ENCODE measurements around the gene PBX1. TPM values are rescaled to one million over a fixed set of nuclear protein-coding genes. Genes with fewer than 3 reads are reported as not detected.

Gene PBX1
- total RNA-seq, 3 donors from 2014 or later (not counting 1 experiment from before 2014, with no cell fraction given): 0.54 to 3.5 (median 1.4) TPM

DNA sequence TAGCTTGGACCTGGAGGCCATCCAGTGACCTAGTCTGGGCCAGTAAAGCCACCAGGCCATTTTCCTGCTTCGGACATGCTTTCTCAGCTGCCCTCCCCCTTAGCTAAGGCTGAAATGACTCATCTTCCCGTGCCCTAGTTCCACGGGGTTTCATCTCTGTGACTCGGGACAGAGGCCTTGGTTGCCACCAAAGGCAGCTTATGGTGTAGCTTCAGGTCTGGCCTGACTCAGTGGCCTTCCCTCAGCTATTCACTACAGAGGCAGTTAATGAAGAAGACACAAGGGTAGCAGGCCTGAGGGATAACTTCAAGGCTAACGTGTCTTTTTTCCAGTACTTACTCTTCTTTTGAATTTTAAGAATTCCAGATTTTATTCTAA lies 82.4 kb downstream of the PBX1 start:
- H3K27ac Mint-ChIP-seq: no peak overlapping the region
- TF ChIP-seq CTCF (IDR thresholded peaks at IDR 0.05): no peak
- H3K4me3 ChIP-seq (ENCODE audit: low read length): no peak overlapping the region
- H3K27me3 Mint-ChIP-seq (ENCODE audit: low read depth in 2 of 2): peaks cover 20 to 56% of the 10 kb centered on the region in 2 donors
- DNase-seq: no peak
- H3K4me3 Mint-ChIP-seq: no peak overlapping the region
- no peak overlapping the region for H3K27ac ChIP-seq (ENCODE audit: low read length)
- 87% methylated on average over 5 of the region's 5 CpGs for WGBS (ENCODE audit: insufficient coverage)
- ATAC-seq: no peak
- intact Hi-C loops (cut with micrococcal nuclease): no loop called here
- no peaks in the 10 kb centered on the region for H3K4me1 ChIP-seq (ENCODE audit: control insufficient read depth, insufficient read depth, low read length)
- peaks cover 2% of the 10 kb centered on the region for H3K27me3 ChIP-seq (ENCODE audit: control insufficient read depth, insufficient read depth, low read length)
- H3K36me3 Mint-ChIP-seq: no peaks in the 10 kb centered on the region
- no peaks in the 10 kb centered on the region for H3K36me3 ChIP-seq (ENCODE audit: control insufficient read depth, insufficient read depth, low read length)
- H3K4me1 Mint-ChIP-seq: no peaks in the 10 kb centered on the region
- no peaks in the 10 kb centered on the region for H3K9me3 ChIP-seq (ENCODE audit: control insufficient read depth, insufficient read depth, low read length)
- no peaks in the 10 kb centered on the region for H3K9me3 Mint-ChIP-seq

DNA sequence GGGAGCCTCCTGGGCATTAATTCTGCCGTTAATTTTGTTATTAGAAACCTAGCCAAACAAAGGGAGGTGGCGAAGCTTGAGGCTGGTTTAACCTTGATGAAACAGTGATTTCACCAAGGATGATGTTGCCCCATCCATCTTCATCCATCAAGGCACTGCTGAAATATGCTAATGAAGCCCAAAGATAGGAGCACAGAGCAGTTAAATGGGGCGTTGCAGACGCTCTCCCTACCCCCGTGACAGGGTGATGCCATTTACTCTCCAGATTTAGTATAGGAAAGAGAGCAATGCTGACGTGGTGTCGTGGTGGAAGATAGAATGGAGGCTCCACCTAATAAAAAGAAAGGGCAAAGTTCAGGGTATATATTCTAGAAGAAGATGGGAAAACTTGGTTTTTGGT lies 84.0 kb downstream of the PBX1 start:
- no peaks in the 10 kb centered on the region for H3K9me3 Mint-ChIP-seq
- ATAC-seq: no peak
- Histone ChIP-seq H3K27me3 (ENCODE audit: control insufficient read depth, insufficient read depth, low read length) (peaks cover 2% of the 10 kb centered on the region), H3K4me3 (ENCODE audit: low read length) (no peak overlapping the region), H3K9me3 (ENCODE audit: control insufficient read depth, insufficient read depth, low read length) (no peaks in the 10 kb centered on the region), H3K36me3 (ENCODE audit: control insufficient read depth, insufficient read depth, low read length) (no peaks in the 10 kb centered on the region), H3K27ac (ENCODE audit: low read length) (no peak overlapping the region), H3K4me1 (ENCODE audit: control insufficient read depth, insufficient read depth, low read length) (peaks cover 2% of the 10 kb centered on the region)
- H3K27ac Mint-ChIP-seq: no peak overlapping the region
- intact Hi-C loops (cut with micrococcal nuclease): no loop called here
- WGBS (ENCODE audit: insufficient coverage): 92% methylated on average over 7 of the region's 7 CpGs
- peaks cover 23 to 55% of the 10 kb centered on the region in 2 donors for H3K27me3 Mint-ChIP-seq (ENCODE audit: low read depth in 2 of 2)
- no peak overlapping the region for H3K4me3 Mint-ChIP-seq
- peaks cover under 1 to 2% of the 10 kb centered on the region in 2 donors for H3K4me1 Mint-ChIP-seq
- no peaks in the 10 kb centered on the region for H3K36me3 Mint-ChIP-seq
- no peak for DNase-seq
- TF ChIP-seq CTCF (IDR thresholded peaks at IDR 0.05): no peak

DNA sequence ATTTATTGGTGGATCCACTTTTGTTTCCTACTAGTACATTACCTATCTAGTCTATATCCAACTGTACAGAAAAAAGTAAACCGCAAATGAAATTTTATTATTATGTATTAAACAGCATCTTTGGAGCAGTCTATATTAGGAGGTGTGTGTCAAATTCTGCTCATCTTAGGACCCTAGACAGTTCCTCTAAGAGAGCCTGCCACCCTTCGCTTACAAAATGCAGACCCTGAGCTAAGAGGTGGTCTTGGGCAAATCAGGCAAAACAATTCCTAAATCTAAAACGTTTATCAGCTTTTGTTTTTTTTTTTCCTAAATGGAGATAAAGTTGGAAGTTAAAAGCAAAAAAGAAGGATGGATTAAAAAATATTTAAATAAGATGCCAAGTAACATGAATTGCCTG lies 85.3 kb downstream of the PBX1 start:
- ATAC-seq: no peak
- H3K9me3 Mint-ChIP-seq: no peaks in the 10 kb centered on the region
- H3K36me3 ChIP-seq (ENCODE audit: control insufficient read depth, insufficient read depth, low read length): no peaks in the 10 kb centered on the region
- peaks cover 2% of the 10 kb centered on the region for H3K27me3 ChIP-seq (ENCODE audit: control insufficient read depth, insufficient read depth, low read length)
- intact Hi-C loops (cut with micrococcal nuclease): no loop called here
- H3K27ac ChIP-seq (ENCODE audit: low read length): no peak overlapping the region
- peaks cover 27 to 66% of the 10 kb centered on the region in 2 donors for H3K27me3 Mint-ChIP-seq (ENCODE audit: low read depth in 2 of 2)
- H3K4me3 ChIP-seq (ENCODE audit: low read length): no peak overlapping the region
- peaks cover 10% of the 10 kb centered on the region for H3K4me1 ChIP-seq (ENCODE audit: control insufficient read depth, insufficient read depth, low read length)
- no peak overlapping the region for H3K27ac Mint-ChIP-seq
- no peak overlapping the region for H3K4me3 Mint-ChIP-seq
- TF ChIP-seq CTCF (IDR thresholded peaks at IDR 0.05): no peak
- DNase-seq: no peak
- peaks cover 9 to 11% of the 10 kb centered on the region in 2 donors for H3K4me1 Mint-ChIP-seq
- WGBS (ENCODE audit: insufficient coverage): 82% methylated on average over 2 of the region's 3 CpGs
- H3K9me3 ChIP-seq (ENCODE audit: control insufficient read depth, insufficient read depth, low read length): no peaks in the 10 kb centered on the region
- H3K36me3 Mint-ChIP-seq: no peaks in the 10 kb centered on the region
